PC-3 (cell line): ENCODE data around the gene FH.

Experiments
- EZH2 ChIP-seq: fragments of 300-600 bp; sonication (generic); IDR thresholded peaks from one replicate; pipeline ENCODE4 v1.6.1; 2017; ENCODE audit warnings: antibody characterized with exemption, mild to moderate bottlenecking, low read length; ENCODE audit not compliant: unreplicated experiment
- TF ChIP-seq, protein P1 (sequence below): fragments of 300-600 bp; sonication (generic); conservative IDR thresholded peaks from 2 replicates; pipeline ENCODE4 v1.5.1; 2017; ENCODE audit warnings: antibody characterized with exemption, low read depth, mild to moderate bottlenecking, low read length

DNA sequence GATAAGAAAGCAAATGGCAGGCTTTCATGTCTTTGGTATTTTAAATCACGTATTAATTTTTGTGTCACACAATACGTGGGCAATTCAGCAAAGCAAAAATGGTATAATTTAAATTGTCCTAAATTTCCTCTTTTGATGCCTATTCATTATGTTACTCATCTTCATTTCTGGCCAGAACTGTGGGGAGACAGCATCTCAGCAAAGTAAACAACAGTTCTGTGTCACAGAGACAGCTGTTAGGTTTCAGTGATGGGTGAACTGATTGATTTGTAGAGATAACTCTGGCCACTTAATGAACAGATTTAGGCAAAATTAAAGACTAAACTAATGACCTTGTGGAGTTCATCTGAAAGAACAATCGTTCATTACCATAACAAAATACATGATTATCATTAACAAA lies 49.2 kb downstream of the FH start:
- TF ChIP-seq, protein P1, sequence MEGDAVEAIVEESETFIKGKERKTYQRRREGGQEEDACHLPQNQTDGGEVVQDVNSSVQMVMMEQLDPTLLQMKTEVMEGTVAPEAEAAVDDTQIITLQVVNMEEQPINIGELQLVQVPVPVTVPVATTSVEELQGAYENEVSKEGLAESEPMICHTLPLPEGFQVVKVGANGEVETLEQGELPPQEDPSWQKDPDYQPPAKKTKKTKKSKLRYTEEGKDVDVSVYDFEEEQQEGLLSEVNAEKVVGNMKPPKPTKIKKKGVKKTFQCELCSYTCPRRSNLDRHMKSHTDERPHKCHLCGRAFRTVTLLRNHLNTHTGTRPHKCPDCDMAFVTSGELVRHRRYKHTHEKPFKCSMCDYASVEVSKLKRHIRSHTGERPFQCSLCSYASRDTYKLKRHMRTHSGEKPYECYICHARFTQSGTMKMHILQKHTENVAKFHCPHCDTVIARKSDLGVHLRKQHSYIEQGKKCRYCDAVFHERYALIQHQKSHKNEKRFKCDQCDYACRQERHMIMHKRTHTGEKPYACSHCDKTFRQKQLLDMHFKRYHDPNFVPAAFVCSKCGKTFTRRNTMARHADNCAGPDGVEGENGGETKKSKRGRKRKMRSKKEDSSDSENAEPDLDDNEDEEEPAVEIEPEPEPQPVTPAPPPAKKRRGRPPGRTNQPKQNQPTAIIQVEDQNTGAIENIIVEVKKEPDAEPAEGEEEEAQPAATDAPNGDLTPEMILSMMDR = no peak
- no peak for TF ChIP-seq EZH2
